GM21529 (cell line): ENCODE data around the gene IPO13.

Experiments
- ATAC-seq: cut with Tn5 transposase; IDR thresholded peaks from one replicate; pipeline ENCODE4 v1.9.1; 2021; ENCODE audit not compliant: unreplicated experiment

Gene IPO13

DNA sequence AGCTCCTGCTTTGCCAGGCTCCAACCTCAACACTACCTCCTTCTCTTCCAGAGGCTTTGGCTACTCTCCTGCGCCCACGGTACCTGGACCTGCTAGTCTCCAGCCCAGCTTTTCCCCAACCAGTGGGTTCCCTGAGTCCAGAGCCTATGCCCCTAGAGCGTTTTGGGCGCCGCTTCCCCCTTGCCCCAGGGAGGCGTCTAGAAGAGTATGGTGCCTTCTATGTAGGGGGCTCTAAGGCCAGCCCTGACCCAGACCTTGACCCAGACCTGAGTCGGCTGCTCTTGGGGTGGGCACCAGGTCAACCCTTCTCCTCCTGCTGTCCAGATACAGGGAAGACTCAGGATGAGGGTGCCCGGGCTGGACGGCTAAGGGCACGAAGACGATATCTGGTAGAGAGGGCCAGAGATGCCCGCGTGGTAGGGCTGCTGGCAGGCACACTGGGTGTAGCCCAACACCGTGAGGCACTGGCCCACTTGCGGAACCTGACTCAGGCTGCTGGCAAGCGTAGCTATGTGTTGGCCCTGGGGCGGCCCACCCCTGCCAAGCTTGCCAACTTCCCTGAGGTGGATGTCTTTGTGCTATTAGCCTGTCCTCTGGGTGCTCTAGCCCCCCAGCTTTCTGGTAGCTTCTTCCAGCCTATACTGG lies 24.7 kb downstream of the IPO13 start:
- no peak for ATAC-seq

DNA sequence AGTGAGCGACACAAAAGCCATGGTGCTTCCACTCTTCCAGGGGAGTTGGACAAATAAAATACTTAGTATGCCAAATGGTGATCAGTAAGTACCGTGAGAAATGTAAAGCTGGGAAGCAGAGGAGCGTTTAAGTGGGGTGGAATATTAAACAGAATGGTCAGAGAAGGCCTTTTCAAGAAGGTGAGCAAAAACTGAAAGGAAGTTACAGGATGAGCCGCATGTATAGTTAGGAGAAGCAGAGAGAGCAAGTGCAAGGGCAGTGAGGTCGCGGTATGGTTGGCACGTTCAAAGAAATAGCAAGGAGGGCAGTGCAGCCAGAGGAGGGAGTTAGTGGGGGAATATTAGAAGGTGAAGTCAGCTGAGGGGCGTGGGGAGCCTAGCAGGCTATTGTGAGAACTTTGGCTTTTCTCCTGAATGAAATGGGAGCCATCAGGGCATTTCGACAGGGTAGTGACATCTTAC lies 27.3 kb downstream of the IPO13 start:
- peak; percentile 0 for ATAC-seq

DNA sequence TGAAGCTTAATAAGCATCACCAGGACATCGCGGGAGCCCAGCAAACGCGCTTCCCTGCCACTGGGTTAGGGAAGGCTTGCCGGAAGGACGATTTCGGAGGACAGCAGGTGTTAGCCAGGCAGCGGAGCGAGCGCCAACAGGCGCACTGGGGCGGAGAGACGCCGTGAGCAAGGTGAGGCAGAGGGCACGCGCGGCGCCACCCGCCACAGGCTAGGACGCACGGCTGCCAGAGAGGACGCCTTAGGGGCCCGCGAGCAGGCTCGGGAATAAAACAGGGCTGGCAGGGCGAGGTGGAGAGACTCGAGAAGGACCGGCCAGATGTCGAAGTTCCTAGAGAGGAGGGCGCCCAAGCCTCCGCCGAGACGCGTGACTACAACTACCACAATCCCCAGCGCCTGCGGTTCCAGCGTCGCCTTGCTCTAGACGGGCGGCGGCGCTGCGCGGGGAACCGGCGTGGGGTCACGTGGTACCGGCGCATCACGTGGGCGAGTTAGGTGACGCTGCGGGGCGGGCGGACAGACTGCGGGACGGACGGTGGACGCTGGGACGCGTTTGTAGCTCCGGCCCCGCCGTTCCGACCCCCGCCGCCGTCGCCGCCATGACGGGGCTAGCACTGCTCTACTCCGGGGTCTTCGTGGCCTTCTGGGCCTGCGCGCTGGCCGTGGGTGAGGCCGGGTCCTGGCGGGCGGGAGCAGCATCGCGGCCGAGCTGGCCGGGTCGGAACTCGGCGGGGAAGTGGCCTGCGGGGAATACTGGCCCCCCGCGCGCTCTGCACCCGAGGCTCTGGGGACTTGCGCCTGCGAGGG lies 27.9 kb downstream of the IPO13 start, which contains the start of gene ATP6V0B:
Gene ATP6V0B (plus strand): TSS at position 518 of the 806 bp plus-strand sequence. CDS start 81 bp downstream, at position 599.
- ATAC-seq: peak; percentile 70

DNA sequence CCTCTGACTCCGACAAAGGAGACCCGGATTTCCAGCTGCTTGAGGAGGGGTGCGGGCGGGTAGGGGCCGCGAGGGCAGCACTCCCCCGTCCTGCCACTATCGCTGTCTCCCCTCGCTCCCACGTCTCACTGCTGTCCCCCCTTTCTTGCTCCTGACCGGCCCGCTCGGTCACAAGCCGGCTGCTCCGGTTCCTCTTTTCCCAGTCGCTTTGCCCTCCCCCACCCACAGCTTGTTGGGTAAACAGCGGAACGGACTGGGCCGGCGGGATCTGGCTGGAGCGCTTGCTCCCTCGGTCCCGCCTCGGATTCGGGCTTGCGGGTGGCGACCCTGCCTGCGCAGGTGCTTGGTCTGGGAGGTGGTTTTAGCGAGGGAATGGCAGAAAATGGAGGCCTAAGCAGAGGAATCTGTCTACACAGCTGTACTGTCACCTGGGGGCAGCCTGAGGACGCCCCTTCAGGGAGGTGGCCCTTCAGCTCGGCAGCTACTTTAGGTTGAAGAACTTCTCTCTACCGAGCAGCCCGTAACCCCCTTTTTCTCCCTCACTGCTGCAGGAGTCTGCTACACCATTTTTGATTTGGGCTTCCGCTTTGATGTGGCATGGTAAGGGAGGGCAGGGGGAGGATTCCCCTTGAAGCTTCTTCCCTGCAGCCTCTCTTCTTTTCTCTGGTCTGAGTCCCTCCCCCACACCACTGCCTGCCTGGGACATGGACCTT lies 28.7 kb downstream of the IPO13 start:
- ATAC-seq: no peak

DNA sequence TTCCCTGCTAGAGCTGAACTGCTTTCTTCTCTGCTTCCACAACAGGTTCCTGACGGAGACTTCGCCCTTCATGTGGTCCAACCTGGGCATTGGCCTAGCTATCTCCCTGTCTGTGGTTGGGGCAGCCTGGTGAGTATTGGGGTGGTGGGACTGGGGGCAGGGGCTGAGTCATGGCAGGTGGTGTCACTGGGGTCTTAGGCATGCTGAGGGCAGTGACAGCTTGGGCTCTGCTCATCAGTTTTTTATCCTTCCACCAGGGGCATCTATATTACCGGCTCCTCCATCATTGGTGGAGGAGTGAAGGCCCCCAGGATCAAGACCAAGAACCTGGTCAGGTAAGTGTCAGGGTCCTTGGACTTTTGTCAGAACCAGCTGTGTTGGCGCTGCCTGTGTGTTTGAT lies 29.3 kb downstream of the IPO13 start:
- ATAC-seq: no peak

DNA sequence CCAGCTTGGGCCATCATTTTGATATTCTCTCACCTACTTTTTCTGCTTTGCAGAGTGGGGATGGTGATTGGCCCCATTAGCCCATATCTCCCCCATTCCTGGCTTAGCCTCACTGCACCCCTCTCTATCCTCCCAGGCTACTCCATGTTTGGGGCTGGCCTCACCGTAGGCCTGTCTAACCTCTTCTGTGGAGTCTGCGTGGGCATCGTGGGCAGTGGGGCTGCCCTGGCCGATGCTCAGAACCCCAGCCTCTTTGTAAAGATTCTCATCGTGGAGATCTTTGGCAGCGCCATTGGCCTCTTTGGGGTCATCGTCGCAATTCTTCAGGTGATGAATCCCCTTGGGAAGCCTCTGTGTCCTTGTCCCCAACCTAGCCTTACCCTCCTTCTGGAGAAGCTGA lies 30.1 kb downstream of the IPO13 start:
- ATAC-seq: no peak

DNA sequence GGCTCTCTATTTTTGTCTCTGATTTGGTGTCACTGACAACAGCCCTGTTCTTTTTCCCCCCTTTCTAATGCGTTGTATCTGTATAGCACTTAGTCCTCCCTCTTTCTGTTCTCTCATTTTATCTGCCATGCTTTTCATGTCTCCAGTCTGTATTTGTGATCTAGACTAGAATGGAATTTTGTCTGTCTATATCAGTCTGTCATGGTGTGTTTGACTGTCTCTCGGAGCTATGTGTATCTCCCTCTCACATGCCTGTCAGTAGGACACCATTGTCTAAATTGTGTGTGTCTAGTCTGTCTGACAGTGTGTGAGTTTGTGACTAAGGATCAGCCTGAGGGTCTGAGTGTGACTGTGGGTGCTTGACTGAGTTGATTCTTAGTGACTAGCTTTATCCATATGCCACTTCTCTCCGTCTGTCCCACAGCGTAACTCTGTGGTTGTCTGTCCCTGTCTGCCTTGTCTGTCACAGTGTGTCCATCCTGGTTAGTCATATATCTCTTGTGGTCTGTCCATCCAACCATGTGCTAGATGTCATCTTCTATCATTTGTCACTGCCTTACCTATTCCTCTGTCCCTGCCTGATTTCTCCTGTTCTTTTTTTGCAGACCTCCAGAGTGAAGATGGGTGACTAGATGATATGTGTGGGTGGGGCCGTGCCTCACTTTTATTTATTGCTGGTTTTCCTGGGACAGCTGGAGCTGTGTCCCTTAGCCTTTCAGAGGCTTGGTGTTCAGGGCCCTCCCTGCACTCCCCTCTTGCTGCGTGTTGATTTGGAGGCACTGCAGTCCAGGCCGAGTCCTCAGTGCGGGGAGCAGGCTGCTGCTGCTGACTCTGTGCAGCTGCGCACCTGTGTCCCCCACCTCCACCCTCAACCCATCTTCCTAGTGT lies 30.9 kb downstream of the IPO13 start:
- ATAC-seq: no peak

DNA sequence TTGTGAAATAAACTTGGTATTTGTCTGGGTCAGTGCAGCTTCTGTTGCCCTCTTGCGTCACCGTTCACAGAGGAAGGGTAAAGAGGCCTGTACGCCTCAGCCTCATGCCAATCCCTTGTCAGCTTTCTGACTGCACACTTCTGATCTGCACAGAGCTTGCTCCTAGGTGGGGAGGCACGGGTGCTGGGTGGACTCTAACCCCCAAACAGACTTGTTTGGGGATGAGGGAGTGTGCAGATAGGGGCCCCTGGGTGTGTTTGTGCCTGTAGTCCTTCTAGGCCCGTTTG lies 31.5 kb downstream of the IPO13 start:
- ATAC-seq: no peak

DNA sequence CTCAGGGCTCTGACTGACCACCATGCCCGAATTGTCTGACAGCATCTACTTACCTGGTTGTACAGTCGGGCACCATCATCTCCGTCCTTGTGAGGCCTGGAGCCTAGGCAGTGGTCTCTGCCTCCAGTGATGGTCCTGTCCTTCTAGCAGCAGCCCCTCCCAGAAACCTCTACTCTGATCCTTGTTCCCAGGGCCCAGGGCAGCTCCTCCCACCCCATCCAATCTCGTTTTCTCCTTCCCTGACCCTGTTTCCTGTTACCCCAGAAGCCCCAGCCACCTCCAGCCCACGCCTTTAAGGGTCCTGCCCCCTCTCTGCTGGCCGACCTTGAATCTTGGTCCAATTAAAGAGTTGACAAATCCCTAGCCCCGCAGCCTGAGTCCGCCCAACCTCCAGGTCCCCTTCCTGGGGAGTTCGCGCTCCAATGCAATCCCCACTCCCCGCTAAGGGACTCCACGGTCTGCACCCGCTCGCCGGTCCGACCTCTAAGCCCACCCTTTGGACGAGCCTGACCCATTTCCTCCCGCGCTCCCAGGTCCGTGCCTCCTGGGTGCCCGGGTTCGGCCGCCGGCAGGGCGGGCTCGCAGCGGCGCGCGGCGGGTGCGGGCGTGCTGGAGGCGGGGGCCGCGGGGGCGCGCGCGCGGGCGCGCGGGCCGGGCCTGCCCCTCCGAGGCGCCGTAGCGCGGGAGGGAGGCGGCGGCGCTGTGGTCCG lies 32.0 kb downstream of the IPO13 start, which contains the start of gene B4GALT2:
Gene B4GALT2 (plus strand): TSS at position 660 of the 710 bp plus-strand sequence. CDS start 1,951 bp downstream, outside the sequence.
- no peak for ATAC-seq

DNA sequence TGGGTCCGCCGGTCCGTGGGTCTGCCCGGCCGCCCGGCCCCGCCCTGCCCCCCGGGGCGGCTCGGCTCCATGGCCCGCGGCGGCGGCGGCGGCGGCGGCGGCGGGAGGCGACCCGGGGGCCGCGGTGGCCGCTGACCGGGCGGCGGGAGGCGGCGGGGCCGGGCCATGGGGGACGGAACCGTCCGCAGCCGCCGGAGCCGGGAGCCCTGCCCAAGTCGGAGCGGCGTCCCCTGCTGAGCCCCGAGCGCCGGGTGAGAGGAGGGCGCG lies 32.4 kb downstream of the IPO13 start:
- ATAC-seq: no peak

DNA sequence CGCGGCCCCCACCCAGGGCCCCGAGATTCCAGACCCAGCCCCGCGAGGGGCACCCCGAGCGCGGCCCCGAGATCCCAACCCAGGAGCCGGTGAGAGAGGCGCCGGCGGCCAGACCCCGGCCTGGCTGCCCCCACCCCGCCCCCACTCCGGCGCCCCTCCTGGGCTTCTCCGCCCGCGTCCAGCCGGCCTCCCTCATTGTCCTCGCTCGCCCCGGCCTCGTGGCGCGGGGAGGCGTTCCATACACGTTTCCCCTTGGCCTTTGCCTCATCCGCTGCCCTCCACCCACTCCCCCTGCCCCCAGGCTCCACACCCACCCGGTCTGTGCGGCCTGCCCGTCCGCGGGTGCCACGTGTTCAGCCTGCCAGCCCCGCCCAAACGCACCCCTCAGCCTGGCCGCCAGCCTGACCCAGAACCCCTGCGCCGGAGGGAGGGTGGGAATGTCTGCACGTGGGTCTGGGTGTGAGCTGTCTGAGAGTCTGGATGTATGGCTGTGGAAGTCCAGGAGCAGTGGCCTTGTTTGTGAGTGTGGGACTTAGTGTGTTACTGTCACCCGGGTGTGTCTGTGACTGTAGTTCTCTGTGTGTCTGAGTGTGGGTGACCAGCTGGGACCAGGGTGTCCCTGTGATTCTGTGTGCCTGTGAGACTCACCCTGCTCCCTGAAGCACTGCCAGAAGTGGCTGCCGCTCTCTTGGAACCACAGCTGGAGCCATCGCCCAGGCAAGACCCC lies 32.9 kb downstream of the IPO13 start:
- ATAC-seq: no peak

DNA sequence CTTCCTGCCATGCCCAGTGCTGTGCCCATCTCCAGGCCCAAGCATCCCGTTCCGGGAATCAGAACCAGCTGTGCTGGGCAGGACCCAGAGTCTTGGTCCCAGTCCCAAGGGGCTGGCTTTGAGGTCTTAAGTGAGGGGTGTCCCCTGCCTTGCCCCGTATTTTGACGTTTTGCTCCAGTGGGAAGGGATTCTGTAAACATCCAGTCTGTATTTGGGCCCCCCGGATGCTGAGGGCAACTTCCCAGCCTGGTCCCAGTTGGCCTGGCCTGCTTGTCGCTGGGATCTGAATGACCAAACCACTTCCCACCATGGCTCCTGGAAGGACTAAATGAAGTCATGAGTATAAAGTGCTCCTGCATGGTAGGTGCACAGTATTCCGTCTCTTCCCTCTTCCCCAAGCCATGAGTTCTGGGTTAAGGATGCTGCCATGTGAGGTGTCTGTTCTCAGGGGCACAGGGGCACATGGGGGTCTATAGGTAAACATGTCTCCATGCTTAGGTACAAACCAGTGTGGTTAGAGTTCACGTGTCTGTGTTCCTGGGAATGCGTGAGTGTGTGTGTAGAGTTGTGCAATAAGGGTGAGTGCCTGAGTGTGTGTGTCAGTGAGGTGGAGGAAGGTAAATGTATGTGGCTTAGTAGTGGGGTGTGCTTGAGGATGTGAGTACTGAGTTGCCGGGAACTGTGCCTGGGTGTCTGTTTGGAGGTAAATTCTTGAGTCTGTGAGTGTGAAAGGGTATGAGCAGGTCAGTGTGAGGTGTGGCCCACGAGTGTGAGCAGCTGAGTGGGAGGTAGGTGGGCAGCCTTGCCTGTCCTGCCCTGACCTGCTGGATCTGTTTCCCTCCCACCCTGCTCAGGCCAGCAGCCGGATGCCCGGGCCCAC lies 33.7 kb downstream of the IPO13 start:
- ATAC-seq: no peak

DNA sequence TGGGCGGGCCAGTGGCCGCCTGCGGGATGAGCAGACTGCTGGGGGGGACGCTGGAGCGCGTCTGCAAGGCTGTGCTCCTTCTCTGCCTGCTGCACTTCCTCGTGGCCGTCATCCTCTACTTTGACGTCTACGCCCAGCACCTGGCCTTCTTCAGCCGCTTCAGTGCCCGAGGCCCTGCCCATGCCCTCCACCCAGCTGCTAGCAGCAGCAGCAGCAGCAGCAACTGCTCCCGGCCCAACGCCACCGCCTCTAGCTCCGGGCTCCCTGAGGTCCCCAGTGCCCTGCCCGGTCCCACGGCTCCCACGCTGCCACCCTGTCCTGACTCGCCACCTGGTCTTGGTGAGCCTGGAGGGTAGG lies 34.4 kb downstream of the IPO13 start:
- no peak for ATAC-seq

DNA sequence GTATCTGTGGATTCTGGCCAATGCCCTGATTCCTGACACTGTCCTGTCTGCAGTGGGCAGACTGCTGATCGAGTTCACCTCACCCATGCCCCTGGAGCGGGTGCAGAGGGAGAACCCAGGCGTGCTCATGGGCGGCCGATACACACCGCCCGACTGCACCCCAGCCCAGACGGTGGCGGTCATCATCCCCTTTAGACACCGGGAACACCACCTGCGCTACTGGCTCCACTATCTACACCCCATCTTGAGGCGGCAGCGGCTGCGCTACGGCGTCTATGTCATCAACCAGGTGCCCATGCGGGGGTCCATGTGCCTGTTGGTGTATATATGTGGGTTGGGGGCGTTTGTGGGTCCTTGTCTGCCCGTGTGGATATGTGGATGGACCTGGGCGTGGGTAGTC lies 34.9 kb downstream of the IPO13 start:
- no peak for ATAC-seq

DNA sequence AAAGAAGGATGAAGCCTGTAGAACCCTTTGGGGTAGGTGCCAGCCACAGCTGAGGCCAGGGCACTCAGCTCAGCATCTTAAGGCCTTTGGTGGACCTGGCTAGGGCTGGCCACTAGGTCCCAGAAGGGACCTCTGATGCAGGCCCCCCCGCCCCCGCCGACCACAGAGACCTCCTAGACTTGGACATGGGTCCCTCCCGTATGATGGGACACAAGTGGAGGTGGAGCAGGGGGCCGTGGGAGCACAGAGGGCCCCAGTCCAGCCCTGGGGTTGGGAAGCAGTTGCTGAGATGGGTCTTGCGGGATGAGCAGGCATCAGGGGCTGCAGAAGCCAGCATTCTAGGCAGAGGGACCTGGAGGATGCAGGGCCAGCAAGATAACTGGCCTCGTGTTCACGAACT lies 35.5 kb downstream of the IPO13 start:
- no peak for ATAC-seq

DNA sequence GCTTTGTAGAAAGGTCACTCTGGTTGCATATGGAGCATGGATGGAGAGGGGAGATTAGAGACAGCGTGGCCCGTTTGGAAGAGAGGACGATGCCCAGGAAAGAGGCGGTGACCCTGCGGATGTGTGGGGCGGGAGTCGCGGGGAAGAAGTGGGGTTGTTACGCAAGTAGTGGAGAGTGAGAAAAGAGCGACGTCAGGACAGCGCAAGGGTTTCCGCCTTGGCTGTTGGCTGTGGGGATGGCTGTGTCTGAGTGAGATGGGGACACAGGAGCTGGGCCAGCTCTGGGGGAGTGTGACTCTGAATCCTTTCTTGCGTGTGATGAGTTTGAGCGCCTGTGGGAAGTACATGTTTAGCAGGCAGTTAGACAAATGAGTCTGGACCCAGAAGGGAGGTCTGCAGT lies 36.1 kb downstream of the IPO13 start:
- ATAC-seq: no peak

DNA sequence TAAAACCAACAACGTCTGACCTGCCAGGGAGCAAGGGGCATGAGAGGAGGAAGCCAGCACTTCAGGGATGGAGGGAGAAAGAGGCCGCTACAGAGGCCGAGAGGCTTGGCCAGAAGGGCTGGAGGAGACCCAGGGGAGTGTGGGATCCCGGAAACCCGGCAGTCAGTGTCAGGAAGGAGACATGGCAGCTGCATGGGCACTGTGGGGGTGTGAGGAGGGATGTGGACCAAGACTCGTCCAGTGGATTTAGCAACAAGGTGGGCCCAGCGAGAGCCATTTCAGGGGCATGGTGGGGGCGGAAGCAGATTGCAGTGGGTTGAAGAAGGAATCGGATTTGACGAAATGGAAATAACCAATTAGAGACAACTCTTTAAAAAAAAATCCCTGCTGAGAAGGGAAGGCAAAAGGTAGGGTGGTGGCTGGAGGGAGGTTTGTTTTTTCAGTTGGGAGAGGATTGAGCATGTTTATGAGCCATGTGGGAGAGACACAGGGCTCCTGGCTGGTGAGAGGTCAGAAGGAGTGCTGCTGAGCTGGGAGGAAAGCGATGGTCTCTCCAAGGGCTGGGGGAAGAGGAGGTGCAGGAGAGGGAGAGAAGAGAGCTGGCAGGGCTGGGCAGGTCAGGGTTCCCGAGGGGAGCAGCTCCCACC lies 36.6 kb downstream of the IPO13 start:
- ATAC-seq: no peak

DNA sequence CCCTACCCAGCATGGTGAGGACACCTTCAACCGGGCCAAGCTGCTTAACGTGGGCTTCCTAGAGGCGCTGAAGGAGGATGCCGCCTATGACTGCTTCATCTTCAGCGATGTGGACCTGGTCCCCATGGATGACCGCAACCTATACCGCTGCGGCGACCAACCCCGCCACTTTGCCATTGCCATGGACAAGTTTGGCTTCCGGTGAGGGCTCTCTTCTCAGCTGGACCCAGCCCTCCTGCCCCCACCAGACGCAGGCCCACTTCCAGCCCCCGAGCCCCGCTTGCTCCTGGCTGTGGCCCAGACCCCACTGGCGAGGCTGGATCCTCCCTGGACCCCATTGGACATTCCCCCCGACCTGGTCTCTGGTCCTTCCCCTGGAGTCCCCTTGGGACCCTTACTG lies 38.1 kb downstream of the IPO13 start:
- ATAC-seq: no peak
